ENCODE measurements around the gene PPM1E. TPM values are rescaled to one million over a fixed set of nuclear protein-coding genes. Genes with fewer than 3 reads are reported as not detected.

Gene PPM1E
- polyA plus RNA-seq, 1 donor: 1.2 TPM

GRCh38 chr17:59028328-59028727 lies 272.7 kb downstream of the PPM1E start:
- Histone ChIP-seq H3K27ac (ENCODE audit: low read length) (no peak overlapping the region), H3K27me3 (ENCODE audit: control insufficient read depth, insufficient read depth, low read length) (no peaks in the 10 kb centered on the region), H3K4me3 (ENCODE audit: low read length) (no peak overlapping the region), H3K4me1 (ENCODE audit: control insufficient read depth, insufficient read depth, low read length) (no peaks in the 10 kb centered on the region), H3K36me3 (ENCODE audit: control insufficient read depth, insufficient read depth, low read length) (peaks cover 12% of the 10 kb centered on the region), H3K9me3 (ENCODE audit: control insufficient read depth, low read depth, low read length) (no peaks in the 10 kb centered on the region)
- WGBS (ENCODE audit: insufficient coverage, low lambda C conversion rate): 94% methylated on average over 3 of the region's 6 CpGs
- DNase-seq: no peak

GRCh38 chr17:59030811-59031210 lies 275.2 kb downstream of the PPM1E start:
- Histone ChIP-seq H3K9me3 (ENCODE audit: control insufficient read depth, low read depth, low read length) (no peaks in the 10 kb centered on the region), H3K4me3 (ENCODE audit: low read length) (no peak overlapping the region), H3K4me1 (ENCODE audit: control insufficient read depth, insufficient read depth, low read length) (no peaks in the 10 kb centered on the region), H3K36me3 (ENCODE audit: control insufficient read depth, insufficient read depth, low read length) (peaks cover 12% of the 10 kb centered on the region), H3K27me3 (ENCODE audit: control insufficient read depth, insufficient read depth, low read length) (no peaks in the 10 kb centered on the region), H3K27ac (ENCODE audit: low read length) (no peak overlapping the region)
- no peak for DNase-seq
- no CpG with 5 or more reads among the region's 1 CpG for WGBS (ENCODE audit: insufficient coverage, low lambda C conversion rate)

Other genes starting within 250 kb of the PPM1E start
- 70.3 TPM for gene MTMR4, start 241.2 kb upstream of the PPM1E start, polyA plus RNA-seq
- 0.33 TPM for gene TEX14, start 63.8 kb upstream of the PPM1E start, polyA plus RNA-seq
- gene RAD51C, start 63.3 kb upstream of the PPM1E start, polyA plus RNA-seq: 20.7 TPM